Smooth muscle cell (in vitro differentiated cells): Measurements from ENCODE around the gene POFUT2. TPM values are rescaled to one million over a fixed set of nuclear protein-coding genes. Genes with fewer than 3 reads are reported as not detected.

ENCODE experiments used
- DNase-seq: peaks from one replicate; lab custom pipeline; 2025; ENCODE audit not compliant: unreplicated experiment; lab: John Stamatoyannopoulos, UW
- H2AFZ ChIP-seq: fragments of 200-600 bp; sonication (generic); 2 replicates; pipeline ENCODE4 v1.6.0; 2016; ENCODE audit warnings: antibody characterized with exemption, low read depth, mild to moderate bottlenecking
- H3F3A ChIP-seq: fragments of 200-600 bp; sonication (generic); 2 replicates; pipeline ENCODE4 v1.6.0; 2017; ENCODE audit warnings: antibody characterized with exemption, low read depth
- H3K27ac ChIP-seq: fragments of 200-600 bp; sonication (generic); 2 replicates; pipeline ENCODE4 v1.5.1; 2016; ENCODE audit warnings: low read depth, mild to moderate bottlenecking
- H3K27me3 ChIP-seq: fragments of 200-600 bp; sonication (generic); 2 replicates; pipeline ENCODE4 v1.6.1; 2016; ENCODE audit warnings: low read depth, mild to moderate bottlenecking
- H3K36me3 ChIP-seq: fragments of 200-600 bp; sonication (generic); 2 replicates; pipeline ENCODE4 v1.5.1; 2016; ENCODE audit warnings: low read depth
- H3K4me1 ChIP-seq: fragments of 200-600 bp; sonication (generic); 2 replicates; pipeline ENCODE4 v1.5.1; 2016; ENCODE audit warnings: low read depth
- H3K4me2 ChIP-seq: fragments of 200-600 bp; sonication (generic); 2 replicates; pipeline ENCODE4 v1.6.0; 2016; ENCODE audit warnings: mild to moderate bottlenecking
- H3K4me3 ChIP-seq: fragments of 200-600 bp; sonication (generic); 2 replicates; pipeline ENCODE4 v1.5.1; 2016; ENCODE audit warnings: mild to moderate bottlenecking
- H3K79me2 ChIP-seq: fragments of 200-600 bp; sonication (generic); 2 replicates; pipeline ENCODE4 v1.6.0; 2016; ENCODE audit warnings: low read depth, mild to moderate bottlenecking
- H3K9ac ChIP-seq: fragments of 200-600 bp; sonication (generic); 2 replicates; pipeline ENCODE4 v1.6.0; 2016; ENCODE audit warnings: low read depth
- H3K9me3 ChIP-seq: fragments of 200-600 bp; sonication (generic); replicated peaks from 2 replicates; pipeline ENCODE4 v1.5.1; 2016; ENCODE audit warnings: low read depth
- H4K20me1 ChIP-seq: fragments of 200-600 bp; sonication (generic); 2 replicates; pipeline ENCODE4 v1.6.0; 2016; ENCODE audit warnings: low read depth
- CTCF ChIP-seq: fragments of 200-600 bp; sonication (generic); IDR thresholded peaks from 2 replicates; pipeline ENCODE4 v1.5.1; 2017; ENCODE audit warnings: borderline replicate concordance, mild to moderate bottlenecking, antibody characterized with exemption; ENCODE audit not compliant: insufficient read depth, poor library complexity, severe bottlenecking
- WGBS: methylation state at CpG from one replicate; pipeline ENCODE4 v1.1.7; 2016; ENCODE audit warnings: low lambda C conversion rate; 5-methylcytosine and 5-hydroxymethylcytosine counted together
- polyA plus RNA-seq: library from polyadenylated mRNA; unstranded; fragments of >200 nt; fragmentation: Nextera tagmentation; extraction: Ambion mirVana; gene quantifications from 2 replicates; pipeline ENCODE4 v1.2.1, GENCODE V29; 2016
- total RNA-seq: library from RNA; depleted of rRNA; stranded (reverse); fragments of >200 nt; gene quantifications from 2 replicates; pipeline ENCODE4 v1.2.3, GENCODE V29; 2014

The POFUT2 gene
- total and polyA plus RNA-seq, 2 experiments from 2014 or later: 32.1 to 70.0 TPM

DNA sequence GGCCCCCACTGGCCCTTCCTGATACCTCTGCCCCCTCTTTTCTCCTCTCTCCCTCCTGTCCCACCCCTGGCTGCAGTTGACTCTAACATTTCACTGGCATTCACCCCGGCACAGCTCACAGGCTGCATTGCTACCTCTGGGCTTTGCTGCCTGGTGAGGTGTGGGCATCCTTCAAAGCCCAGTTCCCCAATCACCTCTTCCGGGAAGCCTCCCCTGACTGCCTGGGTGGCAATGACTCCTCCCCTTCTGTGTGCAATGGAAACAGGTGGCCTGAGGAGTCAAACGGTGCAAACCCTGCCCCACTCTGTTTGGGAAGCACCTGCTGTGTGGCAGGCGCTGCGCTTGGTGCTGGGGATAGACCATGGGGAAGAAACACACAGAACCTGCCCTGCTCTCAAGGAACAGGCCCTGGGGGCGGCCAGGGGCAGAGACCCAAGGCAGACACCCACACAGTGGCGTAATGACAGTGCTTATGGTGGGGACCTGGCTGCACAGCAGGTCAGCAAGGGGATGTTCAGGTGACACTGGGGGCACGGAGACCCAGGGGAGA, 39.3 kb upstream of the POFUT2 start:
- no peak overlapping the region for H2AFZ ChIP-seq

GRCh38 chr21:45326169-45326851, 38.6 kb upstream of the POFUT2 start:
- H4K20me1 ChIP-seq: no peaks in the 10 kb centered on the region
- WGBS: 77% methylated on average over 24 of the region's 25 CpGs
- H3K27ac ChIP-seq: no peak overlapping the region
- no peaks in the 10 kb centered on the region for H3K9me3 ChIP-seq
- H2AFZ ChIP-seq: no peak overlapping the region
- no peak overlapping the region for H3K9ac ChIP-seq
- H3F3A ChIP-seq: no peaks in the 10 kb centered on the region
- H3K4me3 ChIP-seq: no peak overlapping the region
- H3K36me3 ChIP-seq: no peaks in the 10 kb centered on the region
- no peaks in the 10 kb centered on the region for H3K27me3 ChIP-seq
- no peaks in the 10 kb centered on the region for H3K79me2 ChIP-seq
- TF ChIP-seq CTCF: no peak
- no peak for DNase-seq
- no peak overlapping the region for H3K4me2 ChIP-seq
- peaks cover 31% of the 10 kb centered on the region for H3K4me1 ChIP-seq

More for the DNA sequence above, 39.3 kb upstream of the POFUT2 start:
- no peak overlapping the region for H3K4me2 ChIP-seq
- peaks cover 34% of the 10 kb centered on the region for H3K4me1 ChIP-seq
- TF ChIP-seq CTCF: no peak
- H3K4me3 ChIP-seq: no peak overlapping the region
- no peaks in the 10 kb centered on the region for H3F3A ChIP-seq
- H3K36me3 ChIP-seq: no peaks in the 10 kb centered on the region
- no peak for DNase-seq
- no peak overlapping the region for H3K27ac ChIP-seq
- no peak overlapping the region for H3K9ac ChIP-seq
- H3K27me3 ChIP-seq: no peaks in the 10 kb centered on the region
- no peaks in the 10 kb centered on the region for H4K20me1 ChIP-seq
- H3K9me3 ChIP-seq: no peaks in the 10 kb centered on the region
- 91% methylated on average over 8 of the region's 8 CpGs for WGBS
- H3K79me2 ChIP-seq: no peaks in the 10 kb centered on the region

GRCh38 chr21:45325206-45326168, 37.8 kb upstream of the POFUT2 start:
- peaks cover 22% of the 10 kb centered on the region for H3K4me1 ChIP-seq
- no peak overlapping the region for H2AFZ ChIP-seq
- H3K36me3 ChIP-seq: no peaks in the 10 kb centered on the region
- H4K20me1 ChIP-seq: no peaks in the 10 kb centered on the region
- no peaks in the 10 kb centered on the region for H3K9me3 ChIP-seq
- H3K4me3 ChIP-seq: no peak overlapping the region
- no peak overlapping the region for H3K9ac ChIP-seq
- TF ChIP-seq CTCF: no peak
- H3K4me2 ChIP-seq: no peak overlapping the region
- no peak for DNase-seq
- 85% methylated on average over 25 of the region's 32 CpGs for WGBS
- H3K27me3 ChIP-seq: no peaks in the 10 kb centered on the region
- no peaks in the 10 kb centered on the region for H3K79me2 ChIP-seq
- H3F3A ChIP-seq: no peaks in the 10 kb centered on the region
- no peak overlapping the region for H3K27ac ChIP-seq
